OCI-LY3 (cell line): ENCODE data around the gene TACC3.
A peak's percentile ranks its signal among the peaks of the same experiment; 100 is the strongest.

ENCODE experiments used
- H2AFZ ChIP-seq: fragments of 200-600, 300-600 bp; shearing (Covaris generic); 2 replicates; pipeline ENCODE4 v1.6.0; 2014; ENCODE audit warnings: antibody characterized with exemption, low read depth, low read length
- H3K27ac ChIP-seq: fragments of 200-600, 300-600 bp; sonication (generic); 2 replicates; pipeline ENCODE4 v1.5.1; 2014; ENCODE audit warnings: mild to moderate bottlenecking, low read length, moderate library complexity, mixed read lengths
- H3K27me3 ChIP-seq: fragments of 200-600, 300-600 bp; sonication (generic); 2 replicates; pipeline ENCODE4 v1.6.1; 2014; ENCODE audit warnings: low read depth, low read length, mixed read lengths
- H3K36me3 ChIP-seq: fragments of 200-600, 300-600 bp; sonication (generic); replicated peaks from 2 replicates; pipeline ENCODE3; 2014; ENCODE audit warnings: low read depth, low read length, mixed read lengths
- H3K4me1 ChIP-seq: fragments of 300-600, 200-600 bp; sonication (generic); 2 replicates; pipeline ENCODE4 v1.6.1; 2014; ENCODE audit warnings: low read length, mixed read lengths
- H3K4me2 ChIP-seq: fragments of 200-600, 300-600 bp; sonication (generic); 2 replicates; pipeline ENCODE4 v1.6.1; 2014; ENCODE audit warnings: low read length, mixed read lengths
- H3K4me3 ChIP-seq: fragments of 300-600, 200-600 bp; sonication (generic); 2 replicates; pipeline ENCODE4 v1.5.1; 2014; ENCODE audit warnings: antibody characterized with exemption, mild to moderate bottlenecking, low read length, moderate library complexity
- H3K79me2 ChIP-seq: fragments of 300-600, 200-600 bp; shearing (Covaris generic); 2 replicates; pipeline ENCODE4 v1.6.1; 2014; ENCODE audit warnings: mild to moderate bottlenecking, low read length, mixed read lengths
- H3K9ac ChIP-seq: fragments of 300-600, 200-600 bp; shearing (Covaris generic); 2 replicates; pipeline ENCODE4 v1.6.0; 2014; ENCODE audit warnings: mild to moderate bottlenecking, low read length, moderate library complexity
- H3K9me3 ChIP-seq: fragments of 200-600, 300-600 bp; shearing (Covaris generic); 2 replicates; pipeline ENCODE4 v1.6.1; 2014; ENCODE audit warnings: low read length, mixed read lengths; ENCODE audit not compliant: insufficient read depth
- H4K20me1 ChIP-seq: fragments of 200-600, 300-600 bp; sonication (generic); 2 replicates; pipeline ENCODE4 v1.6.1; 2016; ENCODE audit warnings: low read length, mixed read lengths; ENCODE audit not compliant: insufficient read depth
- EZH2phosphoT487 ChIP-seq: fragments of 200-600 bp; shearing (Covaris generic); IDR thresholded peaks from 2 replicates; pipeline ENCODE4 v1.6.1; 2018; ENCODE audit warnings: antibody characterized with exemption, mixed run types, low read depth
- TF ChIP-seq, protein P1 (sequence below): fragments of 200-600, 300-600 bp; sonication (generic); IDR thresholded peaks from 2 replicates; pipeline ENCODE4 v1.5.1; 2014; ENCODE audit warnings: antibody characterized with exemption, low read length, low read depth

The TACC3 gene

DNA sequence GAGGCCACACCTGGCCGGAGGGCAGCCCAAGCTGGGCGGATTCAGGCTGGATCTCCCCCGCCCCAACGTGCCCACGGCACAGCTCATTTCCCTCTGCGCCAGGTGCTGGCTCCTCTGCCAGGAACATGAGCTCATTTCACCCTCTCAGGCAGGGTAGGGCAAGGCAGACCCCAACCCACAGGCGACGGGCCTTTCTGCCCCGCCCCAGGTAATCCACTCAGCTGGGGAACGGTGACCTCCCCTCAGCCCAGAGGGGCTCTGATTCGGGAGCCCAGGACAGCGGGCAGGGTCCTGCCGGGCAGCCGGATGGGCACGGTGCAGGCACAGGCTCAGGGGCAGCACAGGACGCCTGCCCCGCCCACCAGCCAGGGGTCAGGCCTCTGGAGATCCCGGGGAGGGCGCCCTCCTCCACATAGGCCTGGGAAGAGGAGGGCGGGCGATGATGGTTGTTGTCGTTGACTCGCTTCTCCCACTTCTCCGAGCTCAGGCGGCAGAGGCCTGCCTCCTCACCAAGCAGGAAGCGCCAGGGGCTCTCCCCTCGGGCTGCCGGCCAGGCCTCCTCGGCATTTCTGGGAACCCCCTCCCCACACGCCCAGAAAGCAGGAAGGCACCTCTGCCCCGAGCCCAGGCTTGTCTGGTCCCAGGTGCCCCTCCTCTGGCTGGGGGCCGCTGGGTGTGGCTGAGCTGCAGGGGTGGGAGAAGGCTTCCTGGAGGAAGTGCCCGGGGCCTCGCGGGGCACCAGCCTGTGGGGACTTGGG lies 31.1 kb downstream of the TACC3 start:
- Histone ChIP-seq H3K9ac (peak overlapping the region; percentile 39; the same call in 1 of the 2 replicates), H3K27ac (no peak overlapping the region), H2AFZ (peak overlapping the region; percentile 93), H3K27me3 (no peaks in the 10 kb centered on the region), H3K4me3 (peak overlapping the region; percentile 19; the same call in 1 of the 2 replicates), H3K4me2 (peak overlapping the region; percentile 43), H3K9me3 (no peaks in the 10 kb centered on the region), H3K79me2 (no peaks in the 10 kb centered on the region), H3K36me3 (no peaks in the 10 kb centered on the region), H4K20me1 (no peaks in the 10 kb centered on the region), H3K4me1 (peaks cover 21% of the 10 kb centered on the region)
- TF ChIP-seq, protein P1, sequence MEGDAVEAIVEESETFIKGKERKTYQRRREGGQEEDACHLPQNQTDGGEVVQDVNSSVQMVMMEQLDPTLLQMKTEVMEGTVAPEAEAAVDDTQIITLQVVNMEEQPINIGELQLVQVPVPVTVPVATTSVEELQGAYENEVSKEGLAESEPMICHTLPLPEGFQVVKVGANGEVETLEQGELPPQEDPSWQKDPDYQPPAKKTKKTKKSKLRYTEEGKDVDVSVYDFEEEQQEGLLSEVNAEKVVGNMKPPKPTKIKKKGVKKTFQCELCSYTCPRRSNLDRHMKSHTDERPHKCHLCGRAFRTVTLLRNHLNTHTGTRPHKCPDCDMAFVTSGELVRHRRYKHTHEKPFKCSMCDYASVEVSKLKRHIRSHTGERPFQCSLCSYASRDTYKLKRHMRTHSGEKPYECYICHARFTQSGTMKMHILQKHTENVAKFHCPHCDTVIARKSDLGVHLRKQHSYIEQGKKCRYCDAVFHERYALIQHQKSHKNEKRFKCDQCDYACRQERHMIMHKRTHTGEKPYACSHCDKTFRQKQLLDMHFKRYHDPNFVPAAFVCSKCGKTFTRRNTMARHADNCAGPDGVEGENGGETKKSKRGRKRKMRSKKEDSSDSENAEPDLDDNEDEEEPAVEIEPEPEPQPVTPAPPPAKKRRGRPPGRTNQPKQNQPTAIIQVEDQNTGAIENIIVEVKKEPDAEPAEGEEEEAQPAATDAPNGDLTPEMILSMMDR: no peak
- TF ChIP-seq EZH2phosphoT487: no peak

DNA sequence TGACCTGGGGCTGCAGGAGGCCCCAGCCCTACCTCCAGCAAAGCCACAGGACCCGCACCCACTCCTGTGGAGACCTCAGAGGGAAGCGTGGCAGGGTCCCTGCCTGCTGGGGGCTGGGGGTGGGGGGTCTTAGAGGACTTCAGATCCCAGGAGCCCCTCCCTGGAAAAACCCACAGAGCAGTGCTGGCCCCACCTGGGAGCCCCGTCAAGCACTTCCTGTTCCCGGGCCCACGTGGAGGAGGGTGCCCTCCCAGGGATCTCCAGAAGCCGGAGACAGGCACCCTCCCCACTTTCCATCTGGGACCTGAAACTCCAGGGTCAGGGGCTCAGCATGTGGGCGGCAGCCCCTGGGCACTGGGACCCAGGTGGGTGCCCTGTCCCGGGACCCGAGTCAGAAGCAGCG lies 32.0 kb downstream of the TACC3 start:
- no peaks in the 10 kb centered on the region for H3K36me3 ChIP-seq
- H3K27me3 ChIP-seq: no peaks in the 10 kb centered on the region
- H3K27ac ChIP-seq: no peak overlapping the region
- no peak for TF ChIP-seq EZH2phosphoT487
- TF ChIP-seq, protein P1: no peak
- peak overlapping the region; percentile 43; the same call in 1 of the 2 replicates for H3K4me2 ChIP-seq
- H3K79me2 ChIP-seq: no peaks in the 10 kb centered on the region
- no peaks in the 10 kb centered on the region for H3K9me3 ChIP-seq
- no peaks in the 10 kb centered on the region for H4K20me1 ChIP-seq
- no peak overlapping the region; the same call in 1 of the 2 replicates for H2AFZ ChIP-seq
- no peak overlapping the region for H3K4me3 ChIP-seq
- H3K9ac ChIP-seq: 0 out of 2 replicates have a peak overlapping the region, but pooled peaks have one; percentile 39
- H3K4me1 ChIP-seq: peaks cover 19% of the 10 kb centered on the region

DNA sequence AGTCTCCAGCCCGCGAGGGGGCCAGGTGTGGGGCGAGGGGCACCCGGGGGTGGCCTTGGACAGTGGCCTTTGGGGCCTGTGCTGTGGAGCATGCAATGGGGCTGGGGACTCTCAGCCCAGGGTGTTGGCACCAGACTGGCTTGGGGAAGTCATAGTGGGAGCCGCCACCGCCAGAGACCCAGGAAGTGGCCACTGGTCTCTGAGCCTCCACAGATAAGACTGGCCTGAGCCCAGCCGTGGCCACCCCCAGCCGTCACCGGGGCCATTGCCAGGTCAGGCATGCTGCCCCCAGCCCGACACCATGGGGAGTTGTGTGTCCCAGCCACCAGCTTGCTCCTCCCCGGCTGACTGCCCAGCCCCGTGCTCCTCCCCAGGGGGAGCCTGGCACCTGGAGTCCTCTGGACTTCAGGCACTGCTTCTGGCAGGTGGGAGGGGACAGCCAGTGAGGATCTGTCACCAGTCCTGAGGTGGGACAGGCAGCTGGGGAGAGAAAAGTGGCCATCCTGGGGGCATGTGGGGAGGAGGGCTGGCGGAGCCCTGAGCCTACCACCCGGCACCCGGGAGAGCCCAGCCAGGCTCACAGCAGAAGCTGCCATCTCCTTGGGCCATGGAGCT lies 32.5 kb downstream of the TACC3 start:
- Histone ChIP-seq H3K4me3 (no peak overlapping the region), H3K4me2 (no peak overlapping the region), H3K36me3 (no peaks in the 10 kb centered on the region), H3K4me1 (peaks cover 16% of the 10 kb centered on the region), H3K9ac (no peak overlapping the region), H3K27me3 (no peaks in the 10 kb centered on the region), H4K20me1 (no peaks in the 10 kb centered on the region), H2AFZ (no peak overlapping the region; the same call in 1 of the 2 replicates), H3K9me3 (no peaks in the 10 kb centered on the region), H3K79me2 (no peaks in the 10 kb centered on the region), H3K27ac (no peak overlapping the region)
- TF ChIP-seq EZH2phosphoT487: no peak
- TF ChIP-seq, protein P1: no peak

DNA sequence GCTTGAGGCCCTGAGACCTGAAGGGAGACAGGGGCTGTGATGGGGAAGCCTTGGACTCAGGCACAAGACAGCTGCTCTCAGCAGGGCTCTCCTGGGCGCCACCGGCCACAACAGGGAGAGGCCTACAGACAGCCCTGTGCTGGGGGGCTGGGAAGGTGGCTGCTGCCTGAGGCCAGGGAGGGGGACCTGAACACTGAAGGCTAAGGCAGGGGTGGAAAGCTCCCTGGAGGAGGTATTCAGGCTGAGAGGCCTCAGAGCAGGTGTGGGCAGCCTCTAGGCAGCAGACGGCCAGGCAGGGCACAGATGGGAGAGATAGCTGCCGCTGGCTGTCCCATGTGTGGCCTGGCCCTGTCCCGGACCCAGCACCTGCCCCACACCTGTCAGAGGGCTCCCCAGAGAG lies 33.0 kb downstream of the TACC3 start:
- Histone ChIP-seq H2AFZ (no peak overlapping the region; the same call in 1 of the 2 replicates), H3K27me3 (no peaks in the 10 kb centered on the region), H3K4me3 (no peak overlapping the region), H3K4me1 (peaks cover 16% of the 10 kb centered on the region), H3K27ac (no peak overlapping the region), H3K36me3 (no peaks in the 10 kb centered on the region), H3K4me2 (no peak overlapping the region), H3K9me3 (no peaks in the 10 kb centered on the region), H3K79me2 (no peaks in the 10 kb centered on the region), H3K9ac (no peak overlapping the region), H4K20me1 (no peaks in the 10 kb centered on the region)
- TF ChIP-seq EZH2phosphoT487: no peak
- TF ChIP-seq, protein P1: no peak
